Measurements from ENCODE around the gene DGAT2. TPM values are rescaled to one million over a fixed set of nuclear protein-coding genes. Genes with fewer than 3 reads are reported as not detected.

DGAT2 gene
- total and polyA plus RNA-seq, 8 donors: 0.56 to 15.7 (median 2.2) TPM

- FAIRE-seq (no peak), ATAC-seq (no peak), DNase-seq (no peak)
- no peak overlapping the region for H3K4me3 ChIP-seq
- no peak overlapping the region for H3K27ac ChIP-seq
- 60 to 66% methylated on average over 2 of the region's 2 CpGs for WGBS, 2 donors
- intact Hi-C loops (cut with DNase I): no loop called here
- no peaks in the 10 kb centered on the region for H3K27me3 ChIP-seq
- H3K4me1 ChIP-seq: peaks cover 0 to 11% (median 0%) of the 10 kb centered on the region in 3 donors
- no peaks in the 10 kb centered on the region for H3K36me3 ChIP-seq
- H3K9me3 ChIP-seq: no peaks in the 10 kb centered on the region
- TF ChIP-seq CTCF (IDR thresholded peaks at IDR 0.05): no peak
Measured at GRCh38 chr11:75811485-75811884, 42.9 kb downstream of the DGAT2 start.

DNA sequence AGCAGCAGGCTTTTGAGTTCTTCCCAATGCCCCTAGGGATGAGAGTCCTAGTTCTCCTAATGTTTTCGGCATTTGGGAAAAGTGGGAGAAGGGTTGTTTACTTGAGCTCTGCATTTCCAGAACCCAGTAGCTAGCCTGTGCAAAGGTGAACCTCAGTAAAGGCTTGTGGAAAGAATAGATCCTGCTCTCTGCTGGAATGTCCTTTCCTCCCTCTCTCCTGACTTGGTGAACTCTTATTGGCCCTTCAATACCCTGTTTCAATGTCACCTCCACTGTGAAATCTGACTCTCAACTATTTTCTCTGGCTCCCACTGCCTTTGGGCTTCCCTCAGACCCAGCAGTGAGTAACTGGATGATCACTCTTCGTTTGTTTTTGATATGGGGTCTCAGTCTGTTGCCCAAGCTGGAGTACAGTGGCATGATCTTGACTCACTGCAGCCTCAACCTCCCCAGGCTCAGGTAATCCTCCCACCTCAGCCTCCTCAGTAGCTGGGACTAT is 44.0 kb downstream of the DGAT2 start:
- Histone ChIP-seq H3K27ac (no peak overlapping the region), H3K9me3 (no peaks in the 10 kb centered on the region), H3K4me1 (peaks cover 0 to 19% (median 0%) of the 10 kb centered on the region in 3 donors), H3K27me3 (no peaks in the 10 kb centered on the region), H3K36me3 (no peaks in the 10 kb centered on the region), H3K4me3 (no peak overlapping the region)
- ATAC-seq (no peak), DNase-seq (no peak), FAIRE-seq (no peak)
- intact Hi-C loops (cut with DNase I): no loop called here
- 76 to 81% methylated on average over 2 of the region's 2 CpGs for WGBS, 2 donors
- no peak for TF ChIP-seq CTCF (IDR thresholded peaks at IDR 0.05)

- WGBS, 2 donors: 45 to 71% methylated on average over 2 of the region's 2 CpGs
- Histone ChIP-seq H3K4me1 (peaks cover 0 to 19% (median 0%) of the 10 kb centered on the region in 3 donors), H3K9me3 (no peaks in the 10 kb centered on the region), H3K27me3 (no peaks in the 10 kb centered on the region), H3K4me3 (no peak overlapping the region), H3K36me3 (no peaks in the 10 kb centered on the region), H3K27ac (no peak overlapping the region)
- ATAC-seq: no peak
- no peak for TF ChIP-seq CTCF (IDR thresholded peaks at IDR 0.05)
- no peak for FAIRE-seq
- peak in 1 of 6 donors; percentile 28 for DNase-seq
- intact Hi-C loops (cut with DNase I): no loop called here
Measured at GRCh38 chr11:75813124-75813523, 44.5 kb downstream of the DGAT2 start.

DNA sequence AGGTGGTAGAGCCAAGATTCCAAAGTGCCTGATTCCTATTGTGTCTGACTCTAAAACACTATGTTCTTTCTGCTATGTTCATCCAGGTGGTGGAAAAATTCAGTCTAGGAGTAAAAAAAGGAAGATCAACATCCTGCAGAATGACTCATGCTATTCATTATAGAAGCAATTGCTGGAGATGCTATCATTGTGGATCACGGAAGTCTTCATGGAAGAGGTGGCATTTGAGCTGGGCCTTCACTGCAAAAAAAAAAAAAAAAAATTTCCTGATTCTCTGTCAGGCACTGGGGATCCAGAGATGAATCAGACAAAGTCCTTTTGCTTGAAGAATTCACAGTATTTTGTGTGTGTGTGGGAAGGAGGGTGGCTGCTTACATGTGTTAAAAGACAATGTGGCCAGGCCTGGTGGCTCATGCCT is 45.1 kb downstream of the DGAT2 start:
- H3K27me3 ChIP-seq: no peaks in the 10 kb centered on the region
- DNase-seq: no peak
- no peak for ATAC-seq
- FAIRE-seq: no peak
- no peak for TF ChIP-seq CTCF (IDR thresholded peaks at IDR 0.05)
- H3K27ac ChIP-seq: peak overlapping the region in 3 of 4 donors; percentile 62 to 93 (median 91)
- no peaks in the 10 kb centered on the region for H3K9me3 ChIP-seq
- H3K4me1 ChIP-seq: peaks cover 0 to 19% (median 0%) of the 10 kb centered on the region in 3 donors
- 85 to 91% methylated on average over 1 of the region's 1 CpG for WGBS, 2 donors
- H3K36me3 ChIP-seq: no peaks in the 10 kb centered on the region
- intact Hi-C loops (cut with DNase I): no loop called here
- no peak overlapping the region for H3K4me3 ChIP-seq

DNA sequence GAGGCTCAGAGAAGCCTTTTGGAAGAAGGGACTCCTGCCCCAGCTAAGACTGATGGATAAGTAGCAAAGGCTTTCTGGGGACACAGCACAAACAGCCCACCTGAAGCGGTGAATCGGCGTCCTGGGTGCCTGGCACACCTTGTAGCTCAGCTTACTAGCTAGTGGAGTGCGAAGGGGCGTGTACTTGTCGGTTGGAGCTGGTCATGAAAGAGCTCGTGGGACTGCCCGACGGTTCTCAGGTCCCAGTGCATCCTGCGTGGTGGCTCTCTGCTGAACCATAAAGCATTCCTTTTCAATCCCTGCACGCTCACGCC is 45.7 kb downstream of the DGAT2 start:
- no peaks in the 10 kb centered on the region for H3K27me3 ChIP-seq
- H3K36me3 ChIP-seq: no peaks in the 10 kb centered on the region
- no peak for DNase-seq
- no peak for TF ChIP-seq CTCF (IDR thresholded peaks at IDR 0.05)
- peaks cover 0 to 19% (median 0%) of the 10 kb centered on the region in 3 donors for H3K4me1 ChIP-seq
- intact Hi-C loops (cut with DNase I): no loop called here
- peak; percentile 36 to 66 (median 54) for ATAC-seq
- H3K9me3 ChIP-seq: no peaks in the 10 kb centered on the region
- peak overlapping the region; percentile 62 to 93 (median 78) for H3K27ac ChIP-seq
- 1% methylated on average over 12 of the region's 12 CpGs for WGBS, 2 donors
- H3K4me3 ChIP-seq: peak overlapping the region; percentile 48 to 93 (median 74)
- no peak for FAIRE-seq
